SK-N-MC (cell line): Measurements from ENCODE around the gene RPS5.

Experiments
- EZH2 ChIP-seq: fragments of 200-600 bp; sonication (generic); IDR thresholded peaks from one replicate; pipeline ENCODE4 v1.6.1; 2017; ENCODE audit warnings: antibody characterized with exemption
- FOXP2 ChIP-seq: optimal IDR thresholded peaks from 2 replicates; pipeline ENCODE3; 2011; ENCODE audit warnings: mild to moderate bottlenecking, moderate library complexity; ENCODE audit not compliant: insufficient read depth; ENCODE audit errors: extremely low read length, control extremely low read depth
- POLR2AphosphoS5 ChIP-seq: IDR thresholded peaks from 2 replicates; pipeline ENCODE4 v1.6.1; 2012; ENCODE audit warnings: mild to moderate bottlenecking, low read depth, low read length, borderline replicate concordance

DNA sequence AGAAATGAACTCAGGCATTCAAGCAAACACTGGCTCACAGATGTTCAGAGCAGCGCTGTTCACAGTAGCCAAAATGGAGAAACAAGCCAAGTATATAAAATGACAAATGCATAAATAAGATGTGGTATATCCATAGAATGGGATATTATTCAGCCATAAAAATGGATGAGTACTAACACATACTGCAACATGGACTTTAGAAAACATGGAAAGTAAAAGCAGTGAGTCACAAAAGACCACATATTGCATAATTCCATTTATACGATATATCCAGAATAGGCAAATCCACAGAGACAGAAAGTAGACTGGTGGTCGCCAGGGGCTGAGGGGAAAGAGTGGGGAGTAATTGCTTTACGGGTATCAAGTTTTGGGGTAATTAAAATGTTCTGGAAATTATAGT, 12.9 kb upstream of the RPS5 start:
- no peak for TF ChIP-seq EZH2
- no peak for TF ChIP-seq POLR2AphosphoS5
- TF ChIP-seq FOXP2, result no peak
